Colonic mucosa (tissue), 4 donors: ENCODE results near the gene ICOS. TPM values are rescaled to one million over a fixed set of nuclear protein-coding genes. Genes with fewer than 3 reads are reported as not detected.

Source experiments
- DNase-seq: peaks from one replicate; pipeline ENCODE4 v3.0.0-alpha.2; 2020
- H3K27ac ChIP-seq: fragments of 200-600 bp; one replicate; pipeline ENCODE4 v1.8.0; 2021
- H3K27me3 ChIP-seq: fragments of 200-600 bp; one replicate; pipeline ENCODE4 v1.8.0; 2021
- H3K36me3 ChIP-seq: fragments of 200-600 bp; one replicate; pipeline ENCODE4 v1.8.0; 2021
- H3K4me1 ChIP-seq: fragments of 200-600 bp; one replicate; pipeline ENCODE4 v1.8.0; 2021; ENCODE audit warnings: mild to moderate bottlenecking
- H3K4me3 ChIP-seq: fragments of 200-600 bp; one replicate; pipeline ENCODE4 v1.8.0; 2021
- H3K9ac ChIP-seq, 2 donors: one replicate each; pipeline ENCODE4 v1.7.0; 2013; ENCODE audit warnings: control low read depth in 2 of 2, low read depth in 2 of 2, low read length in 2 of 2
- H3K9me3 ChIP-seq: fragments of 200-600 bp; one replicate; pipeline ENCODE4 v1.8.0; 2021
- intact Hi-C: fragments of 100-400 bp; cut with DNase I; formaldehyde crosslinking; loops from one replicate; pipeline ENCODE4 v1.14.1; 2022
- total RNA-seq, 2 donors: library from RNA; stranded (reverse); fragmentation: NEBNext Ultra II Directional in 1 of 2; extraction: Animal tissue kit (Norgen Biotek cat#: 25700) in 1 of 2; gene quantifications; one replicate each; pipeline ENCODE4 v1.2.1, GENCODE V29; 2021
- TF ChIP-seq, protein P1 (sequence below): fragments of 200-600 bp; IDR thresholded peaks from one replicate; pipeline ENCODE4 v1.8.0; 2022; ENCODE audit warnings: antibody characterized with exemption, mild to moderate bottlenecking
- donor health status: healthy.
- donor health status: DM: no; HTN: no; CAD: no.
- donor health status: DM: no; HTN: no; CAD: no.

ICOS gene, protein sequence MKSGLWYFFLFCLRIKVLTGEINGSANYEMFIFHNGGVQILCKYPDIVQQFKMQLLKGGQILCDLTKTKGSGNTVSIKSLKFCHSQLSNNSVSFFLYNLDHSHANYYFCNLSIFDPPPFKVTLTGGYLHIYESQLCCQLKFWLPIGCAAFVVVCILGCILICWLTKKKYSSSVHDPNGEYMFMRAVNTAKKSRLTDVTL
- total RNA-seq = under 1 TPM; 0.32 to 0.69 TPM

DNA sequence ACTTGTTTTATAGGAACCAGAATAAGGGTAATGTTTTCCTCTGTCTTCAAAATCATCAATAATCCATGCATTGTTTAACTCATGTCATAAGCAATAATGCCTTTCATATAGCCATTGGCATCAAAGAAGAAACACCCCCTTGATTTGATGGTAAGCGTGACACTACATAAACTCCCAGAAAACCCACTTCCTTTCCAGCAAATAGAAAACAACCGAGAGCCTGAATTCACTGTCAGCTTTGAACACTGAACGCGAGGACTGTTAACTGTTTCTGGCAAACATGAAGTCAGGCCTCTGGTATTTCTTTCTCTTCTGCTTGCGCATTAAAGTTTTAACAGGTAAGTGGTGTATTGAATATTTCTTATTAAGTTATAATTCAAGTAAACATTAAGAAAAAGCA is at the start of gene ICOS:
Gene ICOS, plus strand, starts transcription at position 229 of the 400 bp plus-strand sequence. Its CDS starts 52 bp downstream, at position 281.
- H3K9ac ChIP-seq = no peak within 1 kb of the TSS
- H3K9me3 ChIP-seq = no peaks in the 10 kb centered on the region
- no peak within 1 kb of the TSS for H3K4me3 ChIP-seq
- intact Hi-C loops = no loop called here
- H3K27me3 ChIP-seq = no peaks in the 10 kb centered on the region
- H3K36me3 ChIP-seq = no peaks in the 10 kb centered on the region
- no peaks in the 10 kb centered on the region for H3K4me1 ChIP-seq
- DNase-seq = no peak
- TF ChIP-seq, protein P1, sequence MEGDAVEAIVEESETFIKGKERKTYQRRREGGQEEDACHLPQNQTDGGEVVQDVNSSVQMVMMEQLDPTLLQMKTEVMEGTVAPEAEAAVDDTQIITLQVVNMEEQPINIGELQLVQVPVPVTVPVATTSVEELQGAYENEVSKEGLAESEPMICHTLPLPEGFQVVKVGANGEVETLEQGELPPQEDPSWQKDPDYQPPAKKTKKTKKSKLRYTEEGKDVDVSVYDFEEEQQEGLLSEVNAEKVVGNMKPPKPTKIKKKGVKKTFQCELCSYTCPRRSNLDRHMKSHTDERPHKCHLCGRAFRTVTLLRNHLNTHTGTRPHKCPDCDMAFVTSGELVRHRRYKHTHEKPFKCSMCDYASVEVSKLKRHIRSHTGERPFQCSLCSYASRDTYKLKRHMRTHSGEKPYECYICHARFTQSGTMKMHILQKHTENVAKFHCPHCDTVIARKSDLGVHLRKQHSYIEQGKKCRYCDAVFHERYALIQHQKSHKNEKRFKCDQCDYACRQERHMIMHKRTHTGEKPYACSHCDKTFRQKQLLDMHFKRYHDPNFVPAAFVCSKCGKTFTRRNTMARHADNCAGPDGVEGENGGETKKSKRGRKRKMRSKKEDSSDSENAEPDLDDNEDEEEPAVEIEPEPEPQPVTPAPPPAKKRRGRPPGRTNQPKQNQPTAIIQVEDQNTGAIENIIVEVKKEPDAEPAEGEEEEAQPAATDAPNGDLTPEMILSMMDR = no peak
- H3K27ac ChIP-seq = no peak within 1 kb of the TSS

DNA sequence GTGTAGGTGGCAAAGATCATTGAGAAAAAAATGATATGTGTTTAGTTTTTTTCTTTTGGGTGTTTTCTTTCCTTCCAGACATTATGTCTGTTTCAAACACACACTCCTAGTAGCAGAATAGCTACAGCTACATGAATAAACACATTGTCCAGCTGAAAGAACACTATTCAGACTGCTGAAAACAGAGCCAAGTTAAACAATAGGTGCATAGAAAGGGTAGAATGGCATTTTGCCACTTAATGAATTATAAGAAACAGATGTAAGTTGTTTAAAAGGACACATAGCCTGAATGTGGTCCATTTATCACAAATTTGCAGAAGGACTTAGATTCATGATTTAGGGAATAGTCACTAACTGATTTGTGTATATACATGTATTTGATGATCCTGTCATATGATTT is 48.9 kb upstream of the ICOS start:
- Histone ChIP-seq H3K27ac (no peak overlapping the region), H3K27me3 (no peaks in the 10 kb centered on the region), H3K36me3 (no peaks in the 10 kb centered on the region), H3K4me1 (no peaks in the 10 kb centered on the region), H3K4me3 (no peak overlapping the region), H3K9me3 (no peaks in the 10 kb centered on the region), H3K9ac (no peak overlapping the region)
- no peak for DNase-seq
- intact Hi-C loops = no loop called here
- TF ChIP-seq, protein P1 = no peak

DNA sequence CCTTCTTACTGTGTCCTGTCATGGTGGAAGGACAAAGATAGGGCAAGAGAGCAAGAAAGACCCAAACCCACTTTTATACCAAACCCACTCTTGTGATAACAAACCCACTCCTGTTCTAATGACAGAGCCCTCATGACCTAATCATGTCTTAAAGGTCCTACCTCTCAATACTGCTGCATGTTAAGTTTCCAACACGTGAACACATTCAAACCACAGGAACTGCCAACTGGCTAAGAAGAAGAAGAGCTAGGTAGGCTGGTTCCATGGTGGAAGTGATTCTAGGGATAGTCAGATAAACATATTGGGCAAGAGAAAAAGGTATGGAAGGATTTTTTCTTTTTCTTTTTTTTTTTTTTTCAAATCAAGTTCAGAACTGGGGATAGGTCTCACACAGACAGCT is 47.0 kb upstream of the ICOS start:
- Histone ChIP-seq H3K9me3 (no peaks in the 10 kb centered on the region), H3K36me3 (no peaks in the 10 kb centered on the region), H3K27me3 (no peaks in the 10 kb centered on the region), H3K4me3 (no peak overlapping the region), H3K9ac (no peak overlapping the region), H3K4me1 (no peaks in the 10 kb centered on the region), H3K27ac (no peak overlapping the region)
- no peak for DNase-seq
- TF ChIP-seq, protein P1 = no peak
- intact Hi-C loops = no loop called here

DNA sequence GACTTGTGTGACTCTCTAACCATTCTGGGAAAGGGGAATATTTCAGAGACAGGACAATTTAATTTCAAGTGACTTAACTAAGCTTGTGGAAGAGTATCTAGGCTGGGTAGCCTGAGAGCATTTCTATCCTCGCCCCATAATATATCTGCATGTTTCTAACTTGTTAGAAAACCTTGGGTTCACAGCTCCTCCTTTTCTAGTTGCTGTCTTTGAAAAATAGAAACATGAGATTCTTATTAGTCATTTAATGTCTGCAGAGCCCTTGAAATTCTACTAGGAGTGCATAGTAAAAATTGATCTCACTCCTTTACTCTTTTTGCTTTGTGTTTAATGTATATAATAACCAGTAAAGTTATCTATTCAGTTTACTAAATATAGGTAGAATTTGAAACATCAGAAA is 46.6 kb upstream of the ICOS start:
- H3K4me1 ChIP-seq = no peaks in the 10 kb centered on the region
- TF ChIP-seq, protein P1 = no peak
- no peaks in the 10 kb centered on the region for H3K9me3 ChIP-seq
- H3K27ac ChIP-seq = no peak overlapping the region
- intact Hi-C loops = no loop called here
- no peak overlapping the region for H3K4me3 ChIP-seq
- no peaks in the 10 kb centered on the region for H3K27me3 ChIP-seq
- no peaks in the 10 kb centered on the region for H3K36me3 ChIP-seq
- DNase-seq = no peak
- no peak overlapping the region for H3K9ac ChIP-seq

DNA sequence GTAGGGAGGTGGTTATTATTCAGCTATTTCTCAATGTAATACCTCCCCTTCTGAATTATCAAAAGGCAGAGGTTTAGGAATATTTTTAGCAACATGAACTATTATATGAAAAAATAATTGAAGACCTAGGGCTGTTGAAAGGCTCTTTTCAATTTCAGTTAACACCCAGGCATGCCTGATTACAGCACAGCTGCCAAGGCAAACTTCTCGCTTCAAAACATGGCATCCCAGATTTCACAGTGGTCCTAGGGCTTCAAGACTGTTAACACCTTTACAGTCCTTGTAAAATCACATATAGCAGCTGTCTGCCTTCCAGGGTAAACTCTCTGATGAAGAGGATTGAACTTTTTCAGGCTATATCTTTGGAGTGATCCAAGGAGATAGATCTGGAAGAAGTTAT is 45.8 kb upstream of the ICOS start:
- Histone ChIP-seq H3K27ac (no peak overlapping the region), H3K4me3 (no peak overlapping the region), H3K36me3 (no peaks in the 10 kb centered on the region), H3K27me3 (no peaks in the 10 kb centered on the region), H3K4me1 (no peaks in the 10 kb centered on the region), H3K9ac (no peak overlapping the region), H3K9me3 (no peaks in the 10 kb centered on the region)
- TF ChIP-seq, protein P1 = no peak
- DNase-seq = no peak
- intact Hi-C loops = no loop called here
